Nephron progenitor cell (in vitro differentiated cells): Measurements from ENCODE around the gene PIGZ.

Source experiments
- DNase-seq: peaks from one replicate; pipeline ENCODE4 v3.0.0; 2021
- H3K27ac Mint-ChIP-seq: 2 replicates; pipeline ENCODE4 v1.8.0; 2021; ENCODE audit warnings: mild to moderate bottlenecking, moderate library complexity, mixed read lengths
- H3K27me3 Mint-ChIP-seq: 2 replicates; pipeline ENCODE4 v1.8.0; 2021; ENCODE audit warnings: mild to moderate bottlenecking, low read depth, mixed read lengths; ENCODE audit not compliant: poor library complexity
- H3K36me3 Mint-ChIP-seq: 2 replicates; pipeline ENCODE4 v1.8.0; 2021; ENCODE audit warnings: low read depth, mixed read lengths
- H3K4me1 Mint-ChIP-seq: 2 replicates; pipeline ENCODE4 v1.8.0; 2021; ENCODE audit warnings: mixed read lengths
- H3K4me3 Mint-ChIP-seq: 2 replicates; pipeline ENCODE4 v1.8.0; 2021; ENCODE audit warnings: mild to moderate bottlenecking, moderate library complexity, mixed read lengths
- H3K9me3 Mint-ChIP-seq: 2 replicates; pipeline ENCODE4 v1.8.0; 2021; ENCODE audit warnings: mild to moderate bottlenecking, moderate library complexity, mixed read lengths
- CTCF ChIP-seq: fragments of 200-600 bp; sonication (generic); IDR thresholded peaks from 2 replicates; pipeline ENCODE4 v1.5.0; 2021; ENCODE audit warnings: antibody characterized with exemption

PIGZ gene

DNA sequence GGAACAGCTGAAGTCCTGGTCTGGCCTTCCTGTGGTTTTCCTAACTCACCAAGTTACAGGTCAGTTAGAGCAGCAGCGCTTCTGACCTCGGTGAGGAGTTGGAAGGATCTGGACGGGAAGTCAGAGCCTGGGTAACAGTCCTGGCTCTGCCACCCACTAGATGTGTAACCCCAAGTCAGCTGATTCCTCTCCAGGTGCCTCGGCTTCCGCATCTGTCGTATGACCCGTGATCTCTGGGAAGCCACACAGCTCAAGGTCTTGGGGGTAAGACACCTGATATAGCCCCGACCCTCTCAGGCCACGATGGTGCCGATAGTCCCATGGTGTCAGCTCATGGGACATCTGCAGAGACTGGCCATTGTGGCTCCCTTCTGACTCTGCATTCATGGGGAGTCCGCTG, 8.3 kb upstream of the PIGZ start:
- TF ChIP-seq CTCF, result no peak
- Mint-ChIP-seq H3K4me1 (peaks cover 19% of the 10 kb centered on the region), H3K36me3 (peaks cover 6% of the 10 kb centered on the region), H3K9me3 (peaks cover 19% of the 10 kb centered on the region), H3K27me3 (peaks cover 19% of the 10 kb centered on the region), H3K27ac (no peak overlapping the region), H3K4me3 (no peak overlapping the region)
- DNase-seq, result no peak

DNA sequence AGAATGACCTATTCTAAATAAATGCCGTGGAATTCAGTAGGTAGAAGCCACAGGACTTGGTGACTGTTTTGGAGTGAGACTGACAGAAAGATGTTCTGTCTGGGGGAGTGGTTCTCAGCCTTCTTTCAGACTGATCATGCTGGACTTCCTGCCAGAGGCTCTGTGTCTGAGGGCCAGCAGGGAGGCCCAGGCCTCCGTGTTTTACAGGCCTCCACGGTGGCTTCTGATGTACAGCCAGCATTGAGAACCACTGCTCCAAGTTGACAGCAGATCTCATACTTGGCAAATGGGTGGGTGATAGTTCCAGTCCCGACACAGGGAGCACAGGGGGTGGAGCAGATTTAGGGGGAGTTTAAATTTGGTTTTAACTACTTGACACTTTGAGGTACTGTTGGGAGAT, 6.7 kb upstream of the PIGZ start:
- Mint-ChIP-seq H3K9me3 (peaks cover 19% of the 10 kb centered on the region), H3K27me3 (peaks cover 29% of the 10 kb centered on the region), H3K4me3 (no peak overlapping the region), H3K27ac (peak overlapping the region; percentile 15), H3K4me1 (peaks cover 19% of the 10 kb centered on the region), H3K36me3 (peaks cover 5% of the 10 kb centered on the region)
- TF ChIP-seq CTCF, result no peak
- DNase-seq, result no peak

GRCh38 chr3:196974661-196975060, 6.0 kb upstream of the PIGZ start:
- Mint-ChIP-seq H3K4me3 (no peak overlapping the region), H3K9me3 (peaks cover 23% of the 10 kb centered on the region), H3K27ac (no peak overlapping the region), H3K27me3 (peaks cover 34% of the 10 kb centered on the region), H3K36me3 (peaks cover 5% of the 10 kb centered on the region), H3K4me1 (peaks cover 18% of the 10 kb centered on the region)
- no peak for TF ChIP-seq CTCF
- no peak for DNase-seq

DNA sequence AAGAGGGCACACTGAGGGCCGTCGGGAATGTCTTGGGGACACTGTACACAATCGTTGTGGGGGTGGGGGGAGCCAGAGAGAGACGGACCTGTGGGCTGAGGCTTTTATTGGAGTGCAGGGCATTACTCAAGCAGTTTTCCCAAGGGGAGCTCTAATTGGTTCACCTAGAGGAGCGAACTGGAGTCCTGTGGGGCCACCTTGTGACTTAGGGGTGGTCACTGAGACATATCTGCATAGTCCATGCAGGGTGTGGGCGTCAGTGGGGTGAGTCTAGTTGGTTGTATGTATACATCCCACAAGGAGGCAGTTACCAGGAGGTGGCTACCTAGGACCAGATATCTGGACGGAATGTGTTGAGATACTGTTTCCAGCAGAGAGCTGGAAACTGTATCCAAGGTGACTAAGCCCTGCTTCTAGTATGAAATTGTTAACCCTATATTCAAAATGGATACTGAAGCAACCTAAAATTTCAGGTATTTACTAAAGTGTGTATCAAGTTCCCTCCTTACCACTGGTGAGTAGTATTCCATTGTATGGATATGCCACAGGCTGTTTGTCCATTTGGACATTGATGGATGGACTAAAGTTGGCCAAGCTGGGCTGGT, 2.6 kb upstream of the PIGZ start:
- DNase-seq, result no peak
- TF ChIP-seq CTCF, result no peak
- H3K4me1 Mint-ChIP-seq, result peaks cover 19% of the 10 kb centered on the region
- peaks cover 48% of the 10 kb centered on the region for H3K27me3 Mint-ChIP-seq
- no peak overlapping the region for H3K4me3 Mint-ChIP-seq
- no peak overlapping the region for H3K27ac Mint-ChIP-seq
- H3K36me3 Mint-ChIP-seq, result peaks cover 5% of the 10 kb centered on the region
- H3K9me3 Mint-ChIP-seq, result peaks cover 23% of the 10 kb centered on the region

- peaks cover 22% of the 10 kb centered on the region for H3K4me1 Mint-ChIP-seq
- H3K27me3 Mint-ChIP-seq, result peaks cover 54% of the 10 kb centered on the region
- TF ChIP-seq CTCF, result no peak
- H3K36me3 Mint-ChIP-seq, result peaks cover 5% of the 10 kb centered on the region
- H3K9me3 Mint-ChIP-seq, result peaks cover 23% of the 10 kb centered on the region
- no peak overlapping the region for H3K27ac Mint-ChIP-seq
- DNase-seq, result no peak
- H3K4me3 Mint-ChIP-seq, result peak overlapping the region; percentile 77
Measured at GRCh38 chr3:196970547-196971093, 2.0 kb upstream of the PIGZ start.
